Measurements from ENCODE around the gene TMEM256.

Gene TMEM256

DNA sequence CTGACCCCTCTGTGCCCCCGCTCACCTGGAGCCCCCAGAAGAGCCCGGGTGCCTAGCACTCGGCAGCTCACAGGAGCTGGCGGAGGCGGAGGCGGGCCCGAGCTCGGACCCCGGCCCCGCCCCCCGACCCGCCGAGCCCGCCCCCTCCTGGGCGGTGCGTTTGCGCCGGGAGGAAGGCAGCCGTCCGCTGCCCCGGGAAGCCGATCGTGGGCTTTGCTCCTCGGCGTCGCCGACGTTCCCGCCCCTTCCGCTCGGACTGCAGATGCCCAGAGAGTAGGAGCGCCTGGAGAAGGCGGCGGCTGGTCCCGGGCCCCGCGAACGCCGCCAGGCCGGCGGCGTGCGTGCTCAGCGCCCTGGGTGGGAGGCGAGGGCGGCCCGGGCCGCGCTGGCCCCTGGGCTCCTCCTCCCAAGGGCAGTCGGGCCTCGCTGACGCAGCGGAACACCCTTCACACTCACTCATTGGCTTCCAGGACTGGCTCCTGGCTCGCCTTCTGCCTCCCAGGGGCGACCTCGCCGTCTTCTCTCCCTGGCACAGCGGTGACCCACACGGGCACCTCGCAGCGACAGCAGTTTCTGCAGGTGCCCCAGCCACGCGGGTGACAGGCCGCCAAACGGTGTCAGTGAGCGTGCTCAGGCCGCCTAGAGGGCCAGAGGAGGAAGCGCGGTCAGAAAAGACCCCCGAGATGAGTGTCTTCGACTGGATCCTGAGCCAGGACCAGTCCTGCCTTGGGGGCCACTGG, 9.3 kb downstream of the TMEM256 start, which contains the start of gene PLSCR3:
Gene PLSCR3, minus strand, starts transcription at position 74 of the 740 bp plus-strand sequence. CDS start 415 bp downstream, outside the sequence.
- Histone ChIP-seq H3K9ac (peak within 1 kb of the TSS; percentile 79 to 90 (median 86)), H3K9me3 (replicated peaks in 1 of 11) (no peaks in the 10 kb centered on the region), H3K27ac (peak within 1 kb of the TSS; percentile 69 to 89 (median 87)), H3K36me3 (peaks cover 15 to 32% (median 30%) of the 10 kb centered on the region in 11 experiments), H3K4me1 (peaks cover 28 to 56% (median 40%) of the 10 kb centered on the region in 10 experiments), H3K27me3 (no peaks in the 10 kb centered on the region), H4K20me1 (peaks cover 0 to 32% (median 8%) of the 10 kb centered on the region in 11 experiments; a peak in 8 of 22 replicates), H3K4me2 (peak within 1 kb of the TSS; percentile 84 to 99 (median 96)), H3K4me3 (peak within 1 kb of the TSS; percentile 69 to 92 (median 86))
- TF ChIP-seq Cebpa-rat (IDR thresholded peaks at IDR 0.05), result no peak

DNA sequence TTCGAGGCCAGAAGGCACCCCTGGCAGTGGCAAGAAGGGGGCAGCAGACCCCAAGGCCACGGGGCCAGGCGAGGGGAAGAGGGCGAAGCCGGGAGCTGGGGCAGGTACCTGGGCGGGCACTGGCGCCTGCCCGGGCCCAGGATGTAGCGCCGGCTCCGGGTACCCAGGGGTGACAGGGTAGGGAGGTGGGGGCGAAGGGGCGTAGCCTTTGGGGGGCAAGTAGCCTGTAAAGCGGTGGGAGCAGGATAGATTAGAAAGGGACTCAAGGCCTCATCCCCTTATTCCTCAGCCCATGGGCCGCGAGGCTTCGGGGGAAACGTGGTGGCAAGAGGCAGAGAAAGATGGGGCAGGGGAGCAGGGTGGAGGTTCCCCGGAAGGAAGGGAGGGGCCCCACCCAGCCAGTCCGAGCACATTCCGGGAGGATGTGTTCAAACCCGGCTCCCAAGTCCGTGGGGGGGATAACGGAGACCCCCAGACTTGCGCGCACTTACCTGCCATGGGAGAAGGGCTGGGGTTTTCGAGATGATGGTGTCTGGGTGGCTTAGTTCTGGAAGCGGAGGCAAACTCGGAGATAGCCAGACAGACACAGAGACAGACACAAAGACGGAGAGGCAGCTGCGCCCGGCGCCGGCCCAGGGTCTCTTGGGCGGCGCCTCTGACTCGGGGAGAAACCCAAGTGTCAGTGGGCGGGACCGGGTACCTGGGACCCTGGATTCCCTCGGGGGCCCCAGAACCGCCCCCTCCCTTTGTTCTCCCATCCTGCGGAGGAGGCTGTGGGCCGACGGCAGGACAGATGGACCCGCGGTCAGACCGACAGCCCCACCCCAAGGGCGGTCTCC, 10.1 kb downstream of the TMEM256 start:
- no peaks in the 10 kb centered on the region for H3K27me3 ChIP-seq
- H3K4me1 ChIP-seq, result peaks cover 28 to 56% (median 41%) of the 10 kb centered on the region in 10 experiments
- peak overlapping the region; percentile 66 to 89 (median 87) for H3K27ac ChIP-seq
- H3K4me3 ChIP-seq, result peak overlapping the region; percentile 69 to 92 (median 86)
- no peak for TF ChIP-seq Cebpa-rat (IDR thresholded peaks at IDR 0.05)
- peak overlapping the region; percentile 84 to 98 (median 96) for H3K4me2 ChIP-seq
- H4K20me1 ChIP-seq, result peaks cover 0 to 40% (median 9%) of the 10 kb centered on the region in 11 experiments; a peak in 9 of 22 replicates
- H3K36me3 ChIP-seq, result peaks cover 23 to 40% (median 38%) of the 10 kb centered on the region in 11 experiments
- H3K9ac ChIP-seq, result peak overlapping the region; percentile 79 to 90 (median 86)
- H3K9me3 ChIP-seq (replicated peaks in 1 of 11), result no peaks in the 10 kb centered on the region

DNA sequence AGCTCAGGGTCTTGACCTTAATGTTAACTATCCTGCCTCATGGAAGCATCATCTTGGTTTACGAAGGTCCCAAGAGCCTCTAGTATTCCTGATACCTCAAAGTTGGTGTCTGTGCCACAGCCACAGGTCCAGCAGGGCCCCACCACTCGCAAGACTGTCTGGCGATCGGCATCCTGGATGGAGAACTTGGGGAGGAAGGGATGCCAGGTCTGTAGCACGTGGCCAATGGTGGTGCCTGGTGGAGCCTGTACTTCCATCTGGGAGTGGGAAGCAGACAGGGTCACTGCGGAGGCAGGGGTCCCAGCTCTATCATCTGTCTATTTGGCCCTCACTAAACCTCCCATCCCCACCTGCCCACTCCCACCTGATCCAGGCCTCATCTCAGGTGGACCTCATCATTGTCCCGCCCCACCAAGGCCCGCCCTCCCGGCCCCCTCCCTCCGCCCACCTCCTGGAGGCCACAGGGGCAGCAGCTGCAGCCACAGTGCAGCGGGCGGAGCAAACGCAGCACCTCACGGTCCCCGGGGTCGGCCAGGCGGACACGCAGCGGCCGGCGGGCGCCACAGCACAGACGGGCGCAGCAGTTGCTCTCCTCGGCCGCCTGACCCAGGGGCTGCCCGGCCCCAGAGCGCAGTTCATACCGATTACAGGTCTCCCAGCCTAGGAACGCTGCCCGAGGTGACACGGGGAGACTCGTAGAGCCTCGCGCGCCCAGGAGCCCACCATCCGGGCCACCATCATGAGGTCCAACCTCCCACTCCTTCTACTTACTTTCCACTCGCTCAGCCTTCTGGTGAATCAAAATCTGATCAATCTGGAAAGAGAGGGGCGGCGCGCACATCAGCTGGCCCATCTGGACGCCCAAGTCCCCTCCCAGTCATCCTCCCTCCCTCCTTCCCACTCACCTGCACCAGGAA, 10.9 kb downstream of the TMEM256 start:
- H3K4me1 ChIP-seq, result peaks cover 28 to 56% (median 44%) of the 10 kb centered on the region in 10 experiments
- peaks cover 32 to 49% (median 45%) of the 10 kb centered on the region in 11 experiments for H3K36me3 ChIP-seq
- peak overlapping the region in 10 of 11 experiments; percentile 75 to 89 (median 87); a peak in 17 of 22 replicates for H3K27ac ChIP-seq
- peaks cover 0 to 48% (median 9%) of the 10 kb centered on the region in 11 experiments; a peak in 13 of 22 replicates for H4K20me1 ChIP-seq
- no peak for TF ChIP-seq Cebpa-rat (IDR thresholded peaks at IDR 0.05)
- H3K9me3 ChIP-seq (replicated peaks in 1 of 11), result no peaks in the 10 kb centered on the region
- peak overlapping the region; percentile 69 to 92 (median 86) for H3K4me3 ChIP-seq
- H3K4me2 ChIP-seq, result peak overlapping the region; percentile 84 to 98 (median 96)
- H3K9ac ChIP-seq, result peak overlapping the region; percentile 79 to 90 (median 86)
- H3K27me3 ChIP-seq, result no peaks in the 10 kb centered on the region

DNA sequence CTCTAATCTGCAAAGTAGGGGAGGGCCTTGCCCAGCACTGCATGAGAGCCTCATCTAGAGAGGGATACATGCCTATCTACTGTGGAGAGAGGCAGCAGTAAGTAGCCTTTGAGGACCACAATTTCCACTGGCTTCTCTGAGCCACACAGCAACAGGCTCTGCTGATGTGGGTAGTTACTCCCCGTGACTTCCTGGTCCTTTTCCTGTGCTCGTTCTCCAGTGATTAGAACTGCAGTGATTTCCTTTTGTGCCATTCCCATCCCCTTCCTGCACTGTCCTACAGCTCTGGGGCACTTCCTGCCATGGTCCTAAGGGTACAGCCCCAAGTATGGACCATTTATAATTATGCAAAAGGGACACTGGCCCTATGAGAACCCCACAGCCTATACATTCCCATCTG, 12.6 kb downstream of the TMEM256 start:
- peaks cover 32 to 64% (median 51%) of the 10 kb centered on the region in 11 experiments for H3K36me3 ChIP-seq
- H3K9ac ChIP-seq, result no peak overlapping the region; a peak in 1 of 22 replicates
- no peak for TF ChIP-seq Cebpa-rat (IDR thresholded peaks at IDR 0.05)
- H3K4me3 ChIP-seq, result no peak overlapping the region
- H3K9me3 ChIP-seq (replicated peaks in 1 of 11), result no peaks in the 10 kb centered on the region
- H3K4me2 ChIP-seq, result peak overlapping the region in 10 of 11 experiments; percentile 25 to 96 (median 42); a peak in 19 of 22 replicates
- H3K4me1 ChIP-seq, result peaks cover 28 to 56% (median 44%) of the 10 kb centered on the region in 10 experiments
- no peak overlapping the region for H3K27ac ChIP-seq
- no peaks in the 10 kb centered on the region for H3K27me3 ChIP-seq
- H4K20me1 ChIP-seq, result peaks cover 0 to 65% (median 9%) of the 10 kb centered on the region in 11 experiments; a peak in 14 of 22 replicates

DNA sequence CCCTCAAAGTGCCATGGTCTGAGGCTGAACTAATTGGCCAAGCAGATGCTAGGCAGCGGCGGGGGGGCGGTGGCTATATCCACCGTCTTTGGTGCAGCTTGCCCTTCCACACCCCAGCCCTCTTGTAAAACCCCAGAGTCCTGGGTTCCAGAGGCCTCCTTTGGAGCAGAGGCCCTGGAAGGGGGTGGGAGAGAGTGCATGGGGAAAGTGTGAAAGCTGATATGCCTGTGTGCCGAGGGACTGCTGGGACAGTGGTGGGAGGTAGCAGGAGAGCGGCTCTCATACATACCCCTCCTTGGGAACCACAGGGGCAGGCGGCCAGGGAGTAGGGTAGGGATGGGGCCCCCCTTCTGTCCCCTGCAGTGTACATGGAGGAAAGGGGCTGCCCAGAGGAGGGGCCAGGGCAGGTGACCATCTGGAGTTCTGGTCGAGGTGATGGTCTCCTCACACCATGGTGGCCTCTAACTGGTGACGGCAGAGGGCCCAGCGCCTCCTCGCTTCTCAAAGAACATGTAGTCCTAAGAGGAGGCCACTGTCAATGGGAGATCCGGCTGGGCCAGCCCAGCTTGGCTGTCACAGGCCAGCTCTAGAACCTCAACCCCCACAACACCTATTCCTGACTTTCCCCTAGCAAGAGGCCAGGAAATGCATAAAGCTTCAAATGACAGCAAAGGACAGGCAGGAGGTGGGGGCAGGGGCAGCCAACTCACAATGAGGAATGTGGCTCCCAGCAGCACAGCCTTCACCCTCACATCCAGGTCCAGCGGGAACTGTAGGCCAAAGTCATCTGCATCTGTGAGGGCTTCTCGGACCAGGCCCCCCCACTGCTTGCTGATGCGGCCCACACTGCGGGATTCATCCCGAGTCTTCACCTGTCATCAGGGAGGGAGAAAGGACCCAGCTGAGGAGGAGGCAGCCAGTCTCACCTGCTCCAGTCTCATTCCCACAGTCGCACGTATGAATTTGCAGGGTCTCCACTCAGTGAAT, 13.7 kb downstream of the TMEM256 start:
- Histone ChIP-seq H4K20me1 (peaks cover 0 to 74% (median 12%) of the 10 kb centered on the region in 11 experiments; a peak in 14 of 22 replicates), H3K9me3 (replicated peaks in 1 of 11) (no peaks in the 10 kb centered on the region), H3K4me3 (no peak overlapping the region), H3K27me3 (0 out of 22 replicates have a peak, but pooled peaks cover 0 to under 1% (median 0%) of the 10 kb centered on the region in 11 experiments), H3K36me3 (peaks cover 32 to 67% (median 51%) of the 10 kb centered on the region in 11 experiments), H3K4me1 (peaks cover 26 to 46% (median 42%) of the 10 kb centered on the region in 10 experiments), H3K4me2 (peak overlapping the region in 4 of 11 experiments; percentile 5 to 96 (median 78); a peak in 5 of 22 replicates), H3K27ac (no peak overlapping the region), H3K9ac (no peak overlapping the region; a peak in 1 of 22 replicates)
- no peak for TF ChIP-seq Cebpa-rat (IDR thresholded peaks at IDR 0.05)

DNA sequence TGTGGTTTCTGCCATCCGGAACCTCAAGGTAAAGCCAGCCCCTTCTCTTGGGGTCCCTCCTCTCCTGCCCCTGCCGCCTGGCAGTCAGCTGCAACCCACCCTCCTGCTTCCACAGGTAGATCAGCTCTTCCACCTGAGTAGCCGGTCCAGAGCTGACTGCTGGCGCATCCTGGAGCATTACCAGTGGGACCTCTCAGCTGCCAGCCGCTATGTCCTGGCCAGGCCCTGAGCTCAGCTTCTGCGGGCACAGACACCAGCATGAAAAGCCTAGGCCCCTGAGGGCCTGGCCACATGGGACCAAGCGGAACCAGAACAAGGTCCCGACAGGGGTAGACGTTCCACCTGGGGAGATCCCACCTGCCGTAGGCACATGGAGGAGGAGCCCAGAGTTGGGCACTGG, 15.0 kb downstream of the TMEM256 start:
- H3K9ac ChIP-seq, result peak overlapping the region in 2 of 11 experiments; percentile 3 to 33; a peak in 1 of 22 replicates
- H4K20me1 ChIP-seq, result peaks cover 0 to 88% (median 17%) of the 10 kb centered on the region in 11 experiments; a peak in 14 of 22 replicates
- H3K27ac ChIP-seq, result no peak overlapping the region
- no peak for TF ChIP-seq Cebpa-rat (IDR thresholded peaks at IDR 0.05)
- H3K4me1 ChIP-seq, result peaks cover 28 to 51% (median 44%) of the 10 kb centered on the region in 10 experiments
- peak overlapping the region in 1 of 11 experiments; percentile 11; a peak in 1 of 22 replicates for H3K4me2 ChIP-seq
- H3K36me3 ChIP-seq, result peaks cover 32 to 67% (median 51%) of the 10 kb centered on the region in 11 experiments
- H3K27me3 ChIP-seq, result peaks cover 7 to 14% (median 10%) of the 10 kb centered on the region in 11 experiments
- H3K4me3 ChIP-seq, result no peak overlapping the region
- no peaks in the 10 kb centered on the region for H3K9me3 ChIP-seq (replicated peaks in 1 of 11)
